GM23248 (cell line): ENCODE data around the gene KIFAP3.

Experiments used
- EZH2 ChIP-seq: fragments of 200-600 bp; sonication (generic); IDR thresholded peaks from 2 replicates; pipeline ENCODE4 v1.6.1; 2018; ENCODE audit warnings: antibody characterized with exemption, mild to moderate bottlenecking; ENCODE audit not compliant: insufficient read depth, poor library complexity, severe bottlenecking
- EZH2phosphoT487 ChIP-seq: fragments of 200-600 bp; sonication (generic); IDR thresholded peaks from 2 replicates; pipeline ENCODE4 v1.6.1; 2018; ENCODE audit warnings: antibody characterized with exemption, moderate library complexity, mild to moderate bottlenecking, low read depth; ENCODE audit not compliant: insufficient read depth

GRCh38 chr1:169931795-169932231 is 142.7 kb downstream of the KIFAP3 start:
- TF ChIP-seq EZH2phosphoT487: no peak
- TF ChIP-seq EZH2: no peak
